Neural progenitor cell (in vitro differentiated cells): Measurements from ENCODE around the gene ZNF280B.

Source experiments
- EZH2 ChIP-seq: fragments of 200-600 bp; sonication (generic); IDR thresholded peaks from 2 replicates; pipeline ENCODE4 v1.6.1; 2017; ENCODE audit warnings: antibody characterized with exemption, mild to moderate bottlenecking, moderate library complexity
- EZH2phosphoT487 ChIP-seq: fragments of 200-600 bp; sonication (generic); IDR thresholded peaks from 2 replicates; pipeline ENCODE4 v1.6.1; 2017; ENCODE audit warnings: antibody characterized with exemption
- TF ChIP-seq, protein P1 (sequence below): fragments of 200-600 bp; sonication (generic); IDR thresholded peaks from 2 replicates; pipeline ENCODE4 v1.5.1; 2017; ENCODE audit warnings: antibody characterized with exemption, mild to moderate bottlenecking

DNA sequence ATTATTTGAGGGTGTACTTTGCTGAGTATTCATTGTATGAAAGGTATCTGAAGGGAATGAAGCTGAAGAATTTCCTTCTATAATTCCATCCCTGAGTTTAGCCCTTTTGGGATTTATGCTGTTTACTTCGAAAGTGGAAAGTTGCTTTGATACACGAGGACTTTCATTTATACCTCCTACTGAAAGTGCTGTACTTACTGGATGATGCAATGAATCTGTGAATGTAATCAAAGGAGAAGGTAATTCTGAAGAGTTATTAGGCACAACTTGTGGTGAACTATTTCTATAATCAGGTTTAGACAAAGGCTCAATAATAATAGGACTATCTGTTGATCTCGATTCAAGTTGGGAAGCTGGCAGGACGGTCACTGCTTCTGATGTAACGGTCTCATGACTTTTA lies 19.8 kb downstream of the ZNF280B start:
- TF ChIP-seq, protein P1, sequence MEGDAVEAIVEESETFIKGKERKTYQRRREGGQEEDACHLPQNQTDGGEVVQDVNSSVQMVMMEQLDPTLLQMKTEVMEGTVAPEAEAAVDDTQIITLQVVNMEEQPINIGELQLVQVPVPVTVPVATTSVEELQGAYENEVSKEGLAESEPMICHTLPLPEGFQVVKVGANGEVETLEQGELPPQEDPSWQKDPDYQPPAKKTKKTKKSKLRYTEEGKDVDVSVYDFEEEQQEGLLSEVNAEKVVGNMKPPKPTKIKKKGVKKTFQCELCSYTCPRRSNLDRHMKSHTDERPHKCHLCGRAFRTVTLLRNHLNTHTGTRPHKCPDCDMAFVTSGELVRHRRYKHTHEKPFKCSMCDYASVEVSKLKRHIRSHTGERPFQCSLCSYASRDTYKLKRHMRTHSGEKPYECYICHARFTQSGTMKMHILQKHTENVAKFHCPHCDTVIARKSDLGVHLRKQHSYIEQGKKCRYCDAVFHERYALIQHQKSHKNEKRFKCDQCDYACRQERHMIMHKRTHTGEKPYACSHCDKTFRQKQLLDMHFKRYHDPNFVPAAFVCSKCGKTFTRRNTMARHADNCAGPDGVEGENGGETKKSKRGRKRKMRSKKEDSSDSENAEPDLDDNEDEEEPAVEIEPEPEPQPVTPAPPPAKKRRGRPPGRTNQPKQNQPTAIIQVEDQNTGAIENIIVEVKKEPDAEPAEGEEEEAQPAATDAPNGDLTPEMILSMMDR, result no peak
- TF ChIP-seq EZH2 (no peak), EZH2phosphoT487 (no peak)
